Measurements from ENCODE around the gene KRT83.
A peak's percentile ranks its signal among the peaks of the same experiment; 100 is the strongest.

The KRT83 gene

DNA sequence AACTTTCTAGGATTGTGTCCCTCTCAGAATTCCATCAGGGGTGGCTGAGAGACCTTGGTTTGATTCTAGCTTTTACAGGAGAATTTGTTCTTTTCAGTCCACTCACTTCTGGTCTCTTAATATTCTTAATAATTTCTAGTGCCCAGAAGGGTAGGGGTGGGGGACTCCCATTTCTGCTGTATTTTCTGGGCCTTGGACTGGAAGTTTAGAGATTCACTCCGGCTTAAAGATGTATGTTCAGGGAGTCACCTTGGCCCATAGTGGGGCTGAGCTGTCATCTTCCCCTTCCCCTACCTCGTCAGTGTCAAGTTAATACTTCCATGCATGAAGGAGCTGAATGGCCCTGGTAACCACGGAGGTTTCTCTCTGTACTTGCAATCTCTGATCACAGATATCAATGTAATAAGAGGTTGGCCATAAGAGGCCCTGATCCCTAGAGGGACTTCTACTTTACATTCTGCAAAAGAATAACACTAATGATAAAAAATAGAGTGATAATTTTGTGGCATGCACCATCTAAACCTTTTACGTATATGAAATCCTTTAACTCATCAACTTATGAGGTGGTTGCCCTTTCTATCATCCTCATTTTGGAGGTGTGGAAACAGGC lies 36.5 kb downstream of the KRT83 start:
- peak; percentile 20 for DNase-seq

DNA sequence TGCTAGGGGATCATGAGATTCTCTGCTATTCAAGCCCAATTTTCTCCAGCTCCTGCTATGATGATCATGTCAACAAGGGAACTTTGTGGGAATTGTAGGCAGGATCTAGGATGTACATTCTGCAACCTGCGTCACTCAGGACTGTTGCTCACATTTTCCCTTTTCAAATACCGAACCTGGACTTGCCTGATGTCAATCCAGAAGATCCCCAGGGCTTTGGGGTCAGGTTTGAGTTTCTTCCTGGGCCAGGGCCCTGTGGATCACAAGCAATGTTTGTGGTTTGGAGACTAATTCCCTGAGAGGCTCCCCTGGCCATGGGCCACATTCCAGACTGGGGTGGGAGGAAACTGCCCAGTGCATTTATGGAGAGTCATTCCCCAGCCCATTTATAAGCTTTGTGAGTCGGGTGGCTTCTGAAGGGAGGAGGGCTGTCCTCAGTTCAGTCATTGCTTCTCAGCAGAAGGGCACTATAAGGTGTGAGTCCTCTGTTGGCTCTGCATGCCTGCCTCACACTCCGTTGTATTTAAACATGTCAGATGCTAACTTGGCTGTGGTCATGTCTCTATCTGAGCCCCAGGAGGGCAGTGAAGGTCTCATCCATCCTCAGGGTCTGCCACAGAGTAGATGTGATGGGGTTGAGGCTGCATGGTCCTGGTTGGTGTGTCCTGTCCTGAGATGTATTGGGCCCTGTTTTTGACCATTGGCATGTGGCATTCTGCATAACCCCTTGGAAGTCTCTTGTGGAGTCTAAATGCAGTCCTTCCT lies 40.2 kb downstream of the KRT83 start:
- no peak for DNase-seq

DNA sequence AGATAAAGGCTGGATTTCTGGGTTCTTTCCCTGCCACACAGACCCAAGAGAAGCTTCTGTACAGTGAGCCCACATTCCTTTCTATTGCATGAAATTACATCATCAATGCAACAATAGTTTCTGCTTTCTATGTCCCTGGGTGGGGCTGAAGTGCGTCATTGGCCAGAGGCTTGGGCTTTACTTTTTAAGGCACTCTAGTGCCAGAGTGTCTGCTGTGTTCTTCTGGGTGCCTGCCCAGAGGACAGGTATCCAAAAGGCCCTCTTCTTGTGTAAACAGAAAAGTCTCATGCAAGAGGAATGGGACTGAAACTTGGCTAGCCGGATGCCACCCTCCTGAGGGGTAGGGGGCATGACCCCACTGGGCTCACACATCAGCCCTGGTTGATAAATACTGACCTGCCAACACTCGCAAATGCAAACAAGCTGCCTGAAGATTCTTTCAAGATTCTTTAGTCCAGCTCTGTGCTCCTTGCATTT lies 40.8 kb downstream of the KRT83 start:
- DNase-seq: no peak

DNA sequence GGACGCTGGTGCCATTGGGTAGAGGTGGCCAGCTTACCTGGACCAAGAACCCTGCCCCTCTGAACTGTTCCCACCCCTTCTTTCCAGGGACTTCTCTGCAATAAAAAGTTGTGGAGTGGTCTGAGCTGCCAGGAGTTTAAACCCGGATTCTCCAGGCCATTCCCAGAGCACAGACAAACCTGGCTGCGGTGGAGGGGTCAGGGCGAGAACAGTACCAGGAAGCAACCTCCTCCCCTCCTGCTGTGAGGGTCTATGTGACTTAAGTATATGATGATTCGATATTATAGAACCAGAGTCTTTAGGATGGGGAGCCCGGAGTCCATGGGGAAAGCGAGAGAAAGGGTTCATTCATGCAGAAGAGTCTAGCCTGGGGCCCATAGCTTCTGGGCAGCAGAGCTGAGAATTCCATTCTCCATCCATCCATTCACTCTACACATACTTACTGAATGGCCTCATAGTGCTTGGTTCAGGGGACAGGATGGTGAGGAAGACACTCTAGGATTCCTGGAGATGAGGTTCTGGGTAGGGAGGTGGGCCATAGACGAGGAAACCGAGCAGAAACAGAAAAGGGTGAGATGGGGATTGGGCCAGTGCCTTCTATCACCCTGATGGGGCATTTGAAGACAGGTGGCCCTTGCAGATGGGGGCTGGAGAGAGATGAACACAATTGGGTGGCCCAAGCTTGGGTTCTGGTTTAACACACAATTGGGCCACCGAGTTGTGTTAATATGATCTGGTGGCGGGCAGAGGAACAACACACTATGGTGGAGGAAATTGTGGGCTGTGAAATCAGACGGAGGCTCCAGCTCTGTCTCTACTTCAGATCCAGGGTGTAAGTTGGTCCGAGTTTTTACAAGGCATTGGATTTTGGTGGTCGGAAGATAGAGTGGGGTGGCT lies 41.5 kb downstream of the KRT83 start:
- DNase-seq: no peak

DNA sequence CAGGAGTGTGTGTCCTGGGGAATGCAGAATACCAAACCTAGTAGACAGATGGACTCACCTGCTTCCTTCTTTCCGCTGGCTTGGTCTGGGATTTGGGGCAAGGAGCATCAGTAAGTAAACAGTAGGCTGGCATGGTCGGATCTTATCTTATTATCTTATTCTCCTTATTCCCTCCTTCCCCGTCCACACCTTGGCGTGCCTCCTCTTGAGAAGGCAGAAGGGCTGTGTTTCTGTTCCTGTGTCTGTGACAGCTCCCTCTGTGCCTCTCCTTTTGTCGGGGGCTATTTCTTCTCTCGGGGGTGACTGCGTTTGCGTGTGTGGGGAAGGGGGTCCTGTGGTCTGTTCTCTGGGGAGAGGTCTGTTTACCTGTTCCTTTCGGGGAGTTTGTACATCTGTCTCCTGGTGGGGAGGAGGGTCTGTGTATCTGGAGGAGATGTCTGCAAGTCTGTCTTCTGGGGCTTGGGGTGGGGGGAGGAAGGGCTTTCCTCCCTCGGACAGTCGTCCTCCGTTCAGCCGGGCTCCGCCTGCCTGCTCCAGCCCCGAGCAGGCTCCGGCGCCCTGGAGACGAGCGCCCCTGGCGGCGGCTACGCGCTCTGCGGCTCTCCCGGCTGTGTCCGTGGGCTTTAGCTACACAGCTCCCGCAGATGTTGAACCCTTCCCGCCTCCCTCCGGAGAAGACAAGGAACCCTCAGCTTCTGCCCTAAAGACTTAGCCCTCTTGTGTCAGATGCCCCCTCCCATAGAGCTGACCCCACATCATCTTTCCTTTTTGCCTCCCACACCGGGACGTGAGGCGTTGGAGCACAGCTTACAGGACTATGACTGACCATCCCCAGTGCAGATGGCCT lies 42.4 kb downstream of the KRT83 start:
- DNase-seq: peak; percentile 95

DNA sequence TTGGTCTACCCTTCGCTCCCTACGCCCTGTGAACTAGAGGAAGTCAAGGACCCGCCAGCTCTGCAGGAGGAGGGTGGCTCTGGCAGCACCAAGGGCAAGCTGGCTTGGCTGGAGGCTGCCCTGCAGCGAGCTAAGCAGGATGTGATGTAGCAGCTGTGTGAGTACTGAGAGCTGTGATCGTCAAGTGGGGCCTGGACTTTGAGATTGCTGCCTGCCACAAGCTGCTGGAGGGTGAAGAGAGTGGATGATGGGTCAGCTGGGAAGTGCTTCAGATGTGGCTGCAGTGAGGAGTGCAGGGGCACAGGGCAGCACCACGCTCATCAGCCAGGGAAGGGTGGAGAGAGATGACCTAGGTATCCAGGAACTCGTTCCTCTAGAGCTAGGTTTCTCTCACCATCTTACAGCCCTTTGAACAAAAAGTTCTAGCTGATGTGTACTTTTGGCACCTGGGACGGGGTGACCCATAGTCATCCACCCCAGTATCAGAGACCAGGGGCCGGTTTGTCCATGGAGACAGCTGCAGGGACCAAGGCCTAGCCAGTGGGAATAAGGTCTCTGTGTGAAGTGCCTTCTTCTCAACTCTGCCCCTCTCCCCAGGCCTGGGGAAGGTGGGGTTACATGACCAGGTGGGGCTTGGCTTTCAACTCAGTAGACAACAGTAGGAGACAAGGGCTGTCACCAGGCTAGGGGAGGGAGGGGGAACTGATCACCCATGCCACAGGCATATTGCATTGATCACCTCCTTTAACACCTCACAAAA lies 43.5 kb downstream of the KRT83 start:
- DNase-seq: peak; percentile 46

DNA sequence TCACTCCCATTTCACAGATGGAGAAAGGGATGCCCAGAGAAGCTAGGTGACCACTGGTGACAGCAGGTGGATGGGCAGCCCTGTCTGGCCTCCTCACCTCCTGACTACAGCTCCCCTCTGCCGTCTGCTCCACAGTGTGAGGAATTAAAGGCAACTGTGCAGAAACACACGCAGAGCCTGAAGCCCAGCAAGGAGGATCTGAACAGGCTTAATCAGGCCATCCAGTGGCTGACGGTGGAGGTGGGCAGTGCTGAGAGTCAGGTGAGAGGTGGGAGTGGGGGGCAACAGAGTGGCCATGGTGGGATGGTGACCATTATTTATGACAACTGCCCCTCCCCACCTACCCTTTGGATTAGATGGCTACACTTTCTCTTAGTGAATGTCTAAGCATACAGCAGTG lies 45.5 kb downstream of the KRT83 start:
- DNase-seq: peak; percentile 35

DNA sequence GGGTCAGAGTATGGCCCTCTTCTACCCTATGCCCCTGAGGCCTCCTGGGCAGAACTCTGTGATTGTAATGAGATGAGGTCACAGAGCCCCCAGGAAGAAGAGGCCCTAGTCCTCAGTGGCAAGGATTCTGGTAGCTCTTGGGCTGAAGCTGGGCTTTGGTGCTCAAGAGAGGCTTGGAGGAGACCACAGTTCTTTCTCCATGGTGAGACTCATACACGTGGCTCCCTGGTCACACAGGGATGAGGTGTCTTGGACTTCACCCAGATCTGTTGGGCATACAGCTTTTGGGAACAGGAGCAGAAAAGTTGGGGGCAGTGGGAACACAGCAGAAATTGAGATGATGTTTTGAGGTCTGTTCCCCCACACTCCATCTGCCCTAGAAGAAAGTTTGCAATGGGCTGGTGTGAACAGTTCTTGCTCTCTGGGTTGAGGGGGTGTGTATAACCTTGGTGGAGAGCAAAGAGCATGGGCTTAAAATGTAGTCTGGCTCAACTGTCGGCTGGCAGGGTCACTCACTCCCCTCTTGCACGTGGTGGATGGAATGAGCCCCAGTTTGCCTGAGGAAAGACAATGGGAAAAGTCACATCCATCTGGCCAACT lies 46.6 kb downstream of the KRT83 start, which contains the start of gene KRT86:
Gene KRT86, plus strand, starts transcription at position 125 of the 600 bp plus-strand sequence. CDS start 27,272 bp downstream, outside the sequence.
- peak; percentile 25 for DNase-seq

DNA sequence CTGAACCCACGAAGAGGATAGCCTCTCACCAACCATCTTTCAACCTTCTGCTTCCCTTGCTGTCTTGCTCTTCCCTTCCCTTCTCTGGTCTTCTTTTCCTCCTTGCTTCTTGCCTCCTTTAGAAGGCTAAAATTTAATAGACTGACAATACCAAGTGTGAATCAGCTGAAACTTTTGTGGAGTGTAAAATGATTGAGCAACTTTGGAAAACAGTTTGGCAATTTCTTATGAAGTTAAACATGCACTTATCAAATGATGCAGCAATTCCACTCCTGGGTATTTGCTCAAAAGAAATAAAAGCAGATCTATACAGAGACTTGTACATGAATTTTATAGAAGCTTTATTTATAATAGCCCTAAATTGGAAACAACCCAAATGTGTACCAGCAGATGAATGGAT lies 50.0 kb downstream of the KRT83 start:
- DNase-seq: no peak

DNA sequence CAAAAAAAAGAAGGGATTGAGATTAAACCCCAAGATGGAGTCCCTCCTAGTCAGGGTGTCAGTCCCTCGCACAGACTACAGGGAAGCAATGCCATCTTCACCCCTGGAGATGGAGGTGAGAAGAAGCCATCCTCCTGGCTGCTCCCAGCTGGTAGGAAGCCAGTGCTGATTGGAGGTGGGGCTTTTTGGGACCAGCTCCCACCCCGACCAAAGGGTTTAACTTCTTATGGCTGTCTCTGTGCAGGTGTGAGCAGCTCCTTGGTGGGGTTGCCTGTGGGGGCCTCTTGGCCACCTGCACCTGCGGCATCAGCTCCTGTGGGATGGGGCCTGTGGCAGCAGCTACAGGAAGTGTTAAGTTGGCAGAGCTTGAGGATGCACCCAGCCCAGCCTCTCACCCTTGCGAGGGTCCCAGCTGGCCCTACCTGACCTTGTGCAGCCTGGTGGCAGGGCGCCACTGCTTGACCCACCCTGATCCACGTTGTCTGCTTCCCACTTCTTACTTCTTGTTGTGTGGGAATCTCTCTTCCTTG lies 50.6 kb downstream of the KRT83 start:
- DNase-seq: peak; percentile 26

DNA sequence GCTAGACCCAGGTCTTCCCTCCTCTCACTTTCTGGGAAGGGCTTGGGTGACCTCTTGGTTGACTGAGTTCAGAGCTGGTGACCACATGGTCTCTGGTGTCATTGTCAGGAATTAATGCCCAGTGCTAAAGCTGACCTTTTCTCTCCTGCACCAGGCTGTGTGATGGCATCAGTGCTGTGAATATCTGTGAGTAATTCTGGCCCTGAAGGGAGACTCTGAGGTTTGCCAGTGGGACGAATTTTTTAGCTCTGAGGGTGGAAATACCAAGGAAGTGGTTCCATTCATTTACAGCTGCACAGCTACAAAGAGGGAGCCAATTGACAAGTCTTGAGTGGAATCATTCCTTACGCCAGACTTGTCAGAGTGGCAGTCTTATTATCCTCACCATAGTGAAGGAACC lies 53.0 kb downstream of the KRT83 start:
- DNase-seq: no peak

DNA sequence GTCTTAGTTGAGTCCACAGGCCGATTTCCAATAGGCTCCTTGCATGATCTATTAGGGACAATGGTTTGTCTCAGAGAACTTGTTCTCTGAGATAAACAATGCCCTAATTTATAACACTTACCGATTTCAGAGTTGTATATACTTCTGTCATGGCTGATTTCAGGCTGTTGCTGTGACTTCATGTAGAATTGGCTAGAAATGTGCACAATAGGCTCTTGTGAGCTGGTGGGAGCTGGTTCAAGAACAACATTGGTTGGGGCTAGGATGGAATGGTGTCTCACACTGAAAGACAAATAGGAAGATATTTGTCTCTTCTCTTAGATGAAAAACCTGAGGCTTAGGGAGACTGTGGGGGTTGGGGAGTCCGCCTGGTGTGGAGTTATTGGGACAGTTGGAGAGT lies 53.5 kb downstream of the KRT83 start:
- DNase-seq: no peak

DNA sequence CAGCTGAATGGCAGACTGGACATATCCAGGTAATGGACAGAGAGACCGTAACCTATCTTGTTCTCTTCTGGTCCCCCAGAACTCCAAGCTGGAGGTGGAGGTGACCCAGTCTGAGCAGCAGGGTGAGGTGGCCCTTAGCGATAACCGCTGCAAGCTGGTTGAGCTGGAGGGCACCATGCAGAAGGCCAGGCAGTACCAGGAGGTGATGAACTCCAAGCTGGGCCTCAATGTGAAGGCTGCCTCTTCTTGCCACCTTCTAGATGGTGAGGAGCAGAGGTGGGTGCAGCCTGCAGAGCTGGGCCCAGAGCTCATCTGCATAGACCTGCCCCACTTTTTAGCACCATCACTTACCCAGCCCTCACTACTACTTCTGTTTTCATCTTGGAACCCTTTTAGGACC lies 53.9 kb downstream of the KRT83 start:
- no peak for DNase-seq

DNA sequence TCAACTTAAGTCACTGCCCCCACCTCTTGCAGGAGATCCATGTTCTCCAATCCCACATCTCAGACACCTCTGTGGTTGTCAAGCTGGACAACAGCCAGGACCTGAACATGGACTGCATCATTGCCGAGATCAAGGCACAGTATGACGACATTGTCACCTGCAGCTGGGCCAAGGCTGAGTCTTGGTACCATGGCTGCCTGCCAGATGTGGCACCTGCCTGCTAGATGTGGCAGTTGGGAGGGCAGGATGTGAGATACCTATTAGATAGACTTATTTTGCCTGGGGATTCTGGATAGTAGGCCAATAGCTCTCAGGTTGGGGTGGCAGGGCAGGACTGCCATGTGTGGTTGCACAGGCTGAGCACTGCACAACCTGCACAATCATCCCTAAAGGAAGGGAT lies 54.7 kb downstream of the KRT83 start:
- DNase-seq: no peak

DNA sequence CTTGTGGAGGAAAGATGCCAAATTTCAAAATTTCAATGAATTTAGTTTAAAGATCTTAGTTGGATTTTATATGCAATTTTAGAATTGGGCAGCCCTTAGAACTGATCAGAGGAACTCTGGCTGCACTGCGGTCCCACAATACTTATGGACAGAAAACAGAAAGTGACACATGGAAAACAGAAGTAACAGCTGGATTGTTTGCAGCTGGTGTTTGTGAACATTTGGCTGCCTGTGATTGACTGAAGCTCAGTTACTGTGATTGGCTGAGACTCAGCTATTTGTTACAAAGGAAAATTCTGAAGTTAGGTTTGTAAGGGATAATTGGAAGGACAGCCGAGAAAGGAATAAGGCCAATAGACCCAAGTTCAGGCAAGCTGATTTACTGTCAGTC lies 56.8 kb downstream of the KRT83 start:
- DNase-seq: no peak

All from activated CD8-positive, alpha-beta memory T cell treated with anti-CD3 and anti-CD28 coated beads, Interleukin-2, amount 50 U/mL, for 48 hours (primary cell).